HepG2 (cell line): Measurements from ENCODE around the gene TMEM256. TPM values are rescaled to one million over a fixed set of nuclear protein-coding genes. Genes with fewer than 3 reads are reported as not detected.

Source experiments
- ARID4A ChIP-seq: sonication (generic); formaldehyde crosslinking; IDR thresholded peaks from 2 replicates; pipeline ENCODE4 v1.5.0; 2020; ENCODE audit warnings: mild to moderate bottlenecking, missing genetic modification reagents, borderline replicate concordance
- ATF5 ChIP-seq: sonication (generic); formaldehyde crosslinking; IDR thresholded peaks from 2 replicates; pipeline ENCODE4 v1.4.0; 2020; ENCODE audit warnings: mild to moderate bottlenecking, low read depth, missing genetic modification reagents
- GLMP ChIP-seq: sonication (generic); formaldehyde crosslinking; IDR thresholded peaks from 2 replicates; pipeline ENCODE4 v1.9.0; 2021; ENCODE audit warnings: missing genetic modification reagents, mild to moderate bottlenecking, borderline replicate concordance
- PAX8 ChIP-seq: sonication (generic); formaldehyde crosslinking; IDR thresholded peaks from 2 replicates; pipeline ENCODE4 v1.8.0; 2022; ENCODE audit warnings: mild to moderate bottlenecking, missing genetic modification reagents, borderline replicate concordance
- POLR2AphosphoS5 ChIP-seq: IDR thresholded peaks from 2 replicates; pipeline ENCODE4 v1.6.1; 2012; ENCODE audit warnings: low read depth, low read length
- RCOR2 ChIP-seq: IDR thresholded peaks from 2 replicates; pipeline ENCODE4 v1.6.1; 2016; ENCODE audit warnings: missing biosample characterization, missing genetic modification reagents
- RFX3 ChIP-seq: IDR thresholded peaks from 2 replicates; pipeline ENCODE4 v1.6.1; 2016; ENCODE audit warnings: missing biosample characterization, missing genetic modification reagents
- SIN3A ChIP-seq: IDR thresholded peaks from 2 replicates; pipeline ENCODE4 v1.6.1; 2011; ENCODE audit warnings: low read depth, mild to moderate bottlenecking, control low read depth, low read length, borderline replicate concordance
- SRY ChIP-seq: sonication (generic); formaldehyde crosslinking; IDR thresholded peaks from 2 replicates; pipeline ENCODE4 v1.8.0; 2022; ENCODE audit warnings: mild to moderate bottlenecking, missing genetic modification reagents
- THAP7 ChIP-seq: sonication (generic); formaldehyde crosslinking; IDR thresholded peaks from 2 replicates; pipeline ENCODE4 v1.8.1; 2023; ENCODE audit warnings: mild to moderate bottlenecking, missing genetic modification reagents
- TRIM24 ChIP-seq: sonication (generic); formaldehyde crosslinking; IDR thresholded peaks from 2 replicates; pipeline ENCODE4 v1.8.0; 2022; ENCODE audit warnings: mild to moderate bottlenecking, missing genetic modification reagents
- ZIK1 ChIP-seq: sonication (generic); formaldehyde crosslinking; IDR thresholded peaks from 2 replicates; pipeline ENCODE4 v1.5.0; 2020; ENCODE audit warnings: mild to moderate bottlenecking, low read depth, missing genetic modification reagents, borderline replicate concordance
- ZNF256 ChIP-seq: sonication (generic); formaldehyde crosslinking; conservative IDR thresholded peaks from 2 replicates; pipeline ENCODE4 v1.4.0; 2020; ENCODE audit warnings: missing genetic modification reagents
- ZNF567 ChIP-seq: sonication (generic); formaldehyde crosslinking; IDR thresholded peaks from 2 replicates; pipeline ENCODE4 v1.8.1; 2023; ENCODE audit warnings: mild to moderate bottlenecking, missing genetic modification reagents, borderline replicate concordance
- ZNF574 ChIP-seq: sonication (generic); formaldehyde crosslinking; IDR thresholded peaks from 2 replicates; pipeline ENCODE4 v1.4.0; 2020; ENCODE audit warnings: missing genetic modification reagents
- ZUFSP ChIP-seq: sonication (generic); formaldehyde crosslinking; IDR thresholded peaks from 2 replicates; pipeline ENCODE4 v1.9.0; 2021; ENCODE audit warnings: missing genetic modification reagents, mild to moderate bottlenecking, borderline replicate concordance
- polyA plus RNA-seq, 8 experiments: library from polyadenylated mRNA; depleted of rRNA in 3 of 8; stranded (reverse) in 7 of 8; unstranded in 1 of 8; fragments of >200 nt; fragmentation: Illumina TruSeq in 4 of 8; extraction: Trizol in 4 of 8; gene quantifications; 2 replicates each; pipeline versions ENCODE4 v1.2.1 to v1.2.3, GENCODE V29; 2011 to 2016; ENCODE audit warnings: low read depth in 4 of 8, missing spikeins in 1 of 8, mixed read lengths in 1 of 8; ENCODE audit not compliant: insufficient read depth in 1 of 8
- total RNA-seq, 5 experiments: library from RNA; depleted of rRNA; stranded (reverse); fragments of >200 nt; fragmentation: Illumina TruSeq; extraction: Trizol; gene quantifications; 2 replicates each; pipeline ENCODE4 v1.2.3, GENCODE V29; 2016; ENCODE audit warnings: low read depth in 1 of 5

The TMEM256 gene
- total and polyA plus RNA-seq, 2 of the 13 experiments (the other 11 are each of a cell fraction or from before 2014, with no cell fraction given) = 231 to 252 TPM

- TF ChIP-seq ZUFSP (CRISPR knock-in tag) = no peak
- TF ChIP-seq RCOR2 = no peak
- no peak for TF ChIP-seq ATF5 (CRISPR knock-in tag)
- 0 out of 2 replicates have a peak, but pooled peaks have one; percentile 25 for TF ChIP-seq THAP7 (CRISPR knock-in tag)
- TF ChIP-seq SIN3A = 0 out of 2 replicates have a peak, but pooled peaks have one; percentile 58
- TF ChIP-seq ZNF567 = no peak
- TF ChIP-seq POLR2AphosphoS5 = no peak; the same call in 1 of the 2 replicates
- no peak for TF ChIP-seq TRIM24 (CRISPR knock-in tag)
- TF ChIP-seq RFX3 (CRISPR knock-in tag) = no peak
- TF ChIP-seq SRY (CRISPR knock-in tag) = no peak
- no peak for TF ChIP-seq ZNF256 (CRISPR knock-in tag)
- TF ChIP-seq ZNF574 (CRISPR knock-in tag) = 0 out of 2 replicates have a peak, but pooled peaks have one; percentile 4
- no peak for TF ChIP-seq PAX8
- peak; percentile 73; the same call in 1 of the 2 replicates for TF ChIP-seq ARID4A (CRISPR knock-in tag)
- no peak for TF ChIP-seq ZIK1 (CRISPR knock-in tag)
- no peak for TF ChIP-seq GLMP
Measured at GRCh38 chr17:7403043-7403726, 712 bp downstream of the TMEM256 start (continued).
